SH-SY5Y (cell line): Measurements from ENCODE around the gene MALRD1.

Source experiments
- GATA2 ChIP-seq: IDR thresholded peaks from 2 replicates; pipeline ENCODE4 v1.6.1; 2011; ENCODE audit warnings: mild to moderate bottlenecking, low read depth, low read length
- GATA3 ChIP-seq: IDR thresholded peaks from 2 replicates; pipeline ENCODE4 v1.6.1; 2011; ENCODE audit warnings: low read depth, mild to moderate bottlenecking, low read length, moderate library complexity

- TF ChIP-seq GATA2, result no peak
- no peak for TF ChIP-seq GATA3
Measured at GRCh38 chr10:19046679-19047078, 1.9 kb upstream of the MALRD1 start.
